Measurements from ENCODE around the gene ACTN2.

GRCh38 chr1:236685917-236686814, at the start of gene ACTN2:
- TF ChIP-seq, protein P1, sequence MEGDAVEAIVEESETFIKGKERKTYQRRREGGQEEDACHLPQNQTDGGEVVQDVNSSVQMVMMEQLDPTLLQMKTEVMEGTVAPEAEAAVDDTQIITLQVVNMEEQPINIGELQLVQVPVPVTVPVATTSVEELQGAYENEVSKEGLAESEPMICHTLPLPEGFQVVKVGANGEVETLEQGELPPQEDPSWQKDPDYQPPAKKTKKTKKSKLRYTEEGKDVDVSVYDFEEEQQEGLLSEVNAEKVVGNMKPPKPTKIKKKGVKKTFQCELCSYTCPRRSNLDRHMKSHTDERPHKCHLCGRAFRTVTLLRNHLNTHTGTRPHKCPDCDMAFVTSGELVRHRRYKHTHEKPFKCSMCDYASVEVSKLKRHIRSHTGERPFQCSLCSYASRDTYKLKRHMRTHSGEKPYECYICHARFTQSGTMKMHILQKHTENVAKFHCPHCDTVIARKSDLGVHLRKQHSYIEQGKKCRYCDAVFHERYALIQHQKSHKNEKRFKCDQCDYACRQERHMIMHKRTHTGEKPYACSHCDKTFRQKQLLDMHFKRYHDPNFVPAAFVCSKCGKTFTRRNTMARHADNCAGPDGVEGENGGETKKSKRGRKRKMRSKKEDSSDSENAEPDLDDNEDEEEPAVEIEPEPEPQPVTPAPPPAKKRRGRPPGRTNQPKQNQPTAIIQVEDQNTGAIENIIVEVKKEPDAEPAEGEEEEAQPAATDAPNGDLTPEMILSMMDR (conservative IDR thresholded peaks at IDR 0.05): no peak
- no peak for TF ChIP-seq ZFX (IDR thresholded peaks at IDR 0.05)

Measured in C4-2B (cell line).